ENCODE data around the gene GDPD5.

The GDPD5 gene

DNA sequence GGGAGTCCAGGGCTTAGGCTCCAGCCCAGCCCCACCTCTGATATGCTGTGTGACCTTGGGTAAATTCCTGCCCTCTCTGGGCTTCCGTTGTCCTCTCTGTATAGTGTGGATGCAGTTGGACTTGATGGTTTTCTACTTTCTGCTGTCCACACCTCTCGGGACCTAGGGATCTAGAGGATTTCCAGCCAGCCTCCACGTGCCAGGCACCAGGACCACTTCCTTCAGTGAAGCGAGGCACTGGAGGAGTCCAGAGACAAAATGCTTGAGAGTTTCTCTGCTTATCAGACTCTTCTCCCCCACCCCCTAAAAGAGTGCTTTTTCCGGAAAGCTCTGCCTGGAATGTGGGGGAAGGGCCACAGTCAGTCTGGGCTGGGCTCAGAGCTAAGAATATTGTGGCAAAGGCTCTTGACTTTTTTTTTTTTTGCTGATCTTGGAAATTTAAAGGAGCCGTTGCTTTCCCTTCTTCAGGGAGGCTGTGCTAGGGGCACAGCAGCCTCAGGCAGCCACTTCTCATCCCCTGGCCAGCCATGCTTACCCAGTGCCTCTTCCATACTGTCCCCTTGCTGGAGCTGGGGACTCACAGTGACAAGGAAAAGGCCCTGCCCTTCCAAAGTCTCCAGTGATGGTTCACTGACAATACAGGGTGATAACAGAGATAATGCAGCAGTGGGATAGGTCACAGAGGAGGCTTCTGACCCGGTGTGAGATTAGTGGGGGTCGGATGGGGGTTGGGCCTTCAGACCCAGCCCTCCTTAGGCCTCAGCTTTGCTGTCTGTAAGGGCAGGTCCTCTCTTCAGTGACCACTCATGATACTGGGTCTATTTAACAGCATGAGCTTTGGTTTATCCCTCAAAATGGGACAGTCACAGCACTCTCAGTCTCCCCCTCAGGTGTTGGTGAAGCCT is 33.5 kb upstream of the GDPD5 start:
- no peak for DNase-seq (ENCODE audit: low read depth)

GRCh38 chr11:75557666-75558494 is 32.1 kb upstream of the GDPD5 start:
- DNase-seq (ENCODE audit: low read depth): no peak

GRCh38 chr11:75556275-75556674 is 30.5 kb upstream of the GDPD5 start:
- no peak for DNase-seq (ENCODE audit: low read depth)

DNA sequence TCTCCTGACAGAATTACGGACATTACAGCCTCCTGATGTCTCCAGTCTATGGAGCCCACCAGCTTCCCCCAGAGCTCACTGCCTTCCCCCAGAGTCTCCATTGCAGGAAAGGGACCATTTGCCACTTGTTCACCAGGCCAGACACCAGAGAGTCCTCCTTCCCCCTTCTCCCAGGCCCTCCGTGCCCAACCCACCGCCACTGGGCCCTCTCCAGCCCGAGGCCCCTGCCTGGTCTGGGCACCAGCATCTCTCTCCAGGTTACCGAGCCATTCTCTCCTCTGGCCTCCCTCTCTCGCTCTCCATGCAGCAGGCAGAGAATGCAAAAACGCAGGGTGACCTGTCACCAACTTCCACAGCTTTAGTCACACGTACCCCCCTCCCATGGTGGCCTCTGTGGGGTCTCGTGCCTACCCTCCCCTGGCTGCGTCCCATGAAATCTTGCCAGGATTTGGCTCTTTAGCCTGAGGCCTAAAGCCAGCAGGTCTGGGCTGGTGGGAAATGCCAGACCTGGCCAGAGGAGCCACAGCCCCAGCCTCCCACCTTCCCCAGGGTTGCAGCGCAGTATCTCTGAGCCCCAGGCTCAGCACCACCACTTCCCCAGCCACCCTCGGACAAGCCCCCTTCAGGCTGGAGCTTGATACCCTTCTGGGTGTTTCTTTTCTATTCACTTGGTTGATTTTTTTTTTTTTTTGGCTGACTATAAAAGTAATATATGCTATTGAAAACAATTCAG is 29.5 kb upstream of the GDPD5 start:
- no peak for DNase-seq (ENCODE audit: low read depth)

GRCh38 chr11:75554258-75555022 is 28.7 kb upstream of the GDPD5 start:
- DNase-seq (ENCODE audit: low read depth): no peak

GRCh38 chr11:75553889-75554257 is 28.1 kb upstream of the GDPD5 start:
- no peak for DNase-seq (ENCODE audit: low read depth)

DNA sequence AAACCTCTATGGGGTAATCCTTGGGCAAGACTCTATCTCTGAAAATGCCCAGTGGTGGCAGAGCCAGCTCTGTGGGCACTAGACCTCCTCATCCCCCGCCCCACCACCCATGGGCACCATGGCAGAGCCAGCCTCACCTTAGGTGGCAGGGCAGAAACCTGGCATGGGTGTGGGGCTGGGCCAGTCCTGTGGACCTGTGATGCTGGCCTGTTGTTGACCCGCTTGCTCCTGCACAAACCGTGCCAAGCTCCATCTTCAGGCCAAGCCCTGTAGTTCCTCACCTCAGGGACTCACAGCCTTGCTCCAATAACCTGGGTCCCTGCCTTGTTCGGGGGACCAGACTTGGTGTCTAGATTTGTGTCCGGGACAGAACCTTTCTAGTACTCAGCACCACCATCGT is 27.4 kb upstream of the GDPD5 start:
- DNase-seq (ENCODE audit: low read depth): no peak

GRCh38 chr11:75549370-75549958 is 23.7 kb upstream of the GDPD5 start:
- DNase-seq (ENCODE audit: low read depth): no peak

GRCh38 chr11:75548595-75549272 is 23.0 kb upstream of the GDPD5 start:
- no peak for DNase-seq (ENCODE audit: low read depth)

GRCh38 chr11:75547617-75548058 is 21.9 kb upstream of the GDPD5 start:
- no peak for DNase-seq (ENCODE audit: low read depth)

DNA sequence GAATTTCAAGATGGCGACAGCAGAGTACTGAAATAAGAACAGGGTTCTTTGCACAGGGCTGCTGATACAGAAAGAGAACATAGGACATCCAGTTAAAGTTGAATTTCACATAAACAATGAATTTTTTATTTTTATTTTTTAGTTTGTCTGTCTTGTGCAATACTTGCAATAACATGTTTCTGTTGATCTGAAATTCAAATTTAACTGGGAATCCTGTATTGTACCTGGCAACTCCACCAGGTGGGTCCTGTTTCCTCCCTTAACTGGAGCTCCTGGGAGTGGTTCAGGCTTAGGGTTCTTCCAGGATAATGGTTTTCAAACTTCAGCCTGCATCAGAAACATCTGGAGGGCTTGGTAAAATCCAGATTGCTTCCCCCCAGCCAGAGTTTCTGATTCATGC is 21.4 kb upstream of the GDPD5 start:
- no peak for DNase-seq (ENCODE audit: low read depth)

DNA sequence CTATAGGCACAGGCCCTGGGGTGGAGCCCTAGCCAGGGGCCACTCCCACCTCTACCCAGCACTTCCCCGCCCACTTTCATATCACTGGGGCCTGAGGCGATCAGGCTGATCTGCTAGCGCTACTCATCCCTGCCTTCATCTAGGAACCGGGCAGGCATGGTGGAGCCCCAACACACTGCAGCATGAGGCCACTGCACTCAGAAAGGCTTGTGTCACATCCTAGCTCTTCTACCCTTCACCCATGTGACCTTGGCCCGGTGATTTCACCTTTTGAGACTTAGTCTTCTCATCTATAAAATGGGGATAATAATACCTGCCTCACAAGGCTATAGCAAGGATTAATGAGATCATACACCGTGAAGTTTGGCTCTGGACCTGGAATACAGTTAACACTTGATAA is 18.1 kb upstream of the GDPD5 start:
- DNase-seq (ENCODE audit: low read depth): no peak

- no peak for DNase-seq (ENCODE audit: low read depth)
Observed at GRCh38 chr11:75542088-75542438, 16.3 kb upstream of the GDPD5 start.

GRCh38 chr11:75541193-75542087 is 15.7 kb upstream of the GDPD5 start:
- DNase-seq (ENCODE audit: low read depth): no peak

DNA sequence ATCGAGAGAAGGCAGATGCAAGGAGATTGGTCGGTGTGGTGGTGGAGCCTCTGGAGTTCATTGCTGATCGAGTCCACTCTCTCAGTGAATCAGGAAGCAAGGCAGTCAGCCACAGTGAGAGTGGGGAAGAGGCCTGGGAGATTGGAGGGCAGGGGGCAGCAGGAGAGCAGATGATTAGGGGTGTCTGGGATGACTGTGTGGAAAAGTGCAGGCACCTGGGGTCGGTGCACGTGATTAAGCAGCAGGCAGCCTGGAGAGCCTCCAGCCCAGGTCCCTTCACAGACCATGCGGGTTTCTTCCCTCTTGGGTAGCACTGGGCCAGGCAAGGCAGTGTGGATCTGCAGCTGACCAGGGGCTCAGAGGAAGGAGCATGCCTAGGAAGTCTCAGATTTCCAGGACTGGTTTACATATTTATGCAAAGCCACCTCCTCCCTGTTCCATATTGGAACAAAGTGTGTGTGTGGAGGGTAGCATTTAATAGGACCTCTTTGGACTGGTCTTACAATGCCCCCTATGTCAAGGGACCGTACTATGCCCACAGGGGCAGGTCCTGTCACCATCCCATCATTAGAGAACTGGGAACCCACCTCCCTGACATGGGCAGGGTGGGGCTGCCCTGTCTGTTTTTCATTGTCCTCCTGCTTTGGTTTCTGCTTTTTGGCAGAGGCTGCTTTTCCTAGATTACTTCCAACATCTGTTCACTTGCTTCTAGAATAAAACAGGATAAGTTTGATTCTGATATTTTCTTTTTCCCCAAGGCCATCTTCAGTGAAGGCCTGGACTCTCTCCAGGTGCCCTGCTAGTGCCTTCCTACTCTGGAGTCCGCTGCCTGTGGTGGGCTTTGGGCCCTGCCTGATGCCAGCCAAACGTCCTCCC is 14.0 kb upstream of the GDPD5 start:
- no peak for DNase-seq (ENCODE audit: low read depth)

- no peak for DNase-seq (ENCODE audit: low read depth)
Observed at GRCh38 chr11:75538150-75538942, 12.6 kb upstream of the GDPD5 start.

DNA sequence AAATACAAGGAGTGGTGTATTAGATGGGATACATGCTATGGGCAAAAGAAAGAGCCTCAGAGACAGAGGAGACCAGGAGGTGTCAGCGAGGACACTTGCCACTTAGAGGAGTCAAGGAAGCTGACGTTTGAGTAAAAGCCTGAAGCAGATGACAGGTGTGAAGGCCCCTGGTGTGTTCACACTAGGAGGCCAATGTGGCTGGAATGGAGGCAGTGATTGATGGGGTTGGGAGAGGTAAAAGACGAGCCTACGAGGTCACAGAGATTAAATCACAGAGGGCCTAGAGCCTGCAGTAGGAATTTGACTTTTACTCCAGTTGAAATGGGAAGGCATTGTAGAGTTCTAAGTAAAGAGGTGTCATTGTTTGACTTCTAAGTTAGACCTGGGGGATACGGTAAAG is 12.0 kb upstream of the GDPD5 start:
- DNase-seq (ENCODE audit: low read depth): no peak

Measured in stimulated activated CD8-positive, alpha-beta memory T cell treated with anti-CD3 and anti-CD28 coated beads, Interleukin-12 subunit alpha, Interleukin-12 subunit beta, amount 100 ng/mL, for 1 hour (primary cell).